SK-N-SH (cell line): ENCODE measurements around the gene LIMK2.

Experiments
- CTCF ChIP-seq: fragments of 200-600 bp; sonication (generic); IDR thresholded peaks from 2 replicates; pipeline ENCODE4 v1.6.1; 2017; ENCODE audit warnings: antibody characterized with exemption, mild to moderate bottlenecking, moderate library complexity
- EZH2phosphoT487 ChIP-seq: fragments of 200-600 bp; sonication (generic); IDR thresholded peaks from 2 replicates; pipeline ENCODE4 v1.6.1; 2017; ENCODE audit warnings: low read depth, mixed run types, mild to moderate bottlenecking, antibody characterized with exemption, moderate library complexity, borderline replicate concordance
- PBX3 ChIP-seq: IDR thresholded peaks from 2 replicates; pipeline ENCODE4; 2012
- RAD21 ChIP-seq: IDR thresholded peaks from 2 replicates; pipeline ENCODE4 v1.6.1; 2012; ENCODE audit warnings: mild to moderate bottlenecking, low read length
- SMC3 ChIP-seq: IDR thresholded peaks from 2 replicates; pipeline ENCODE4 v1.6.1; 2012; ENCODE audit warnings: low read depth, low read length, improper control_type of control experiment

GRCh38 chr22:31227186-31227585 lies 15.1 kb downstream of the LIMK2 start:
- no peak for TF ChIP-seq EZH2phosphoT487
- TF ChIP-seq RAD21, result no peak
- TF ChIP-seq SMC3, result no peak
- no peak for TF ChIP-seq PBX3
- no peak for TF ChIP-seq CTCF
